Dermis lymphatic vessel endothelial cell (primary cell): ENCODE measurements around the gene CRYGD. TPM values are rescaled to one million over a fixed set of nuclear protein-coding genes. Genes with fewer than 3 reads are reported as not detected.

ENCODE experiments used
- total RNA-seq: library from RNA; depleted of rRNA; stranded (reverse); fragments of >200 nt; gene quantifications from 2 replicates; pipeline ENCODE4 v1.2.1, GENCODE V29; 2014

Gene CRYGD
- not detected in 2 replicates for total RNA-seq

GRCh38 chr2:208124013-208124715 is at the start of gene CRYGD:
TSS of gene CRYGD (minus strand) at chr2:208124524. CDS start at chr2:208124473, 51 bp downstream.

GRCh38 chr2:208163489-208163888 is 39.2 kb upstream of the CRYGD start, which contains the start of gene CRYGA:
TSS of gene CRYGA (minus strand) at chr2:208163589. CDS start at chr2:208163556, 33 bp downstream.

GRCh38 chr2:208146006-208146405 is 21.7 kb upstream of the CRYGD start, which contains the start of gene CRYGB:
TSS of gene CRYGB (minus strand) at chr2:208146158. CDS start at chr2:208146120, 38 bp downstream.

GRCh38 chr2:208129744-208130711 is 5.7 kb upstream of the CRYGD start, which contains the start of gene CRYGC:
TSS of gene CRYGC (minus strand) at chr2:208129828. CDS start at chr2:208129792, 36 bp downstream.

Other genes with a start within 250 kb of the CRYGD start
- 10.4 and 12.8 TPM in 2 replicates for gene PLEKHM3, start 99.0 kb downstream of the CRYGD start, total RNA-seq
- gene CRYGC, start 5.3 kb upstream of the CRYGD start, total RNA-seq, result not detected in 2 replicates
- gene CRYGB, start 21.6 kb upstream of the CRYGD start, total RNA-seq, result not detected in 2 replicates
- gene CRYGA, start 39.1 kb upstream of the CRYGD start, total RNA-seq, result not detected in 2 replicates
- not detected in 2 replicates for gene C2orf80, start 65.5 kb upstream of the CRYGD start, total RNA-seq
- gene IDH1, start 130.5 kb upstream of the CRYGD start, total RNA-seq, result 73.5 and 88.3 TPM in 2 replicates
- 22.1 and 31.7 TPM in 2 replicates for gene PIKFYVE, start 141.7 kb upstream of the CRYGD start, total RNA-seq